Liver (tissue), 2 donors: ENCODE measurements around the gene RBM46.
"Not testable (repeated sequence)": the region's sequence is repeated elsewhere in the genome, so short reads cannot be mapped to it uniquely, and the experiment has no call there.

Source experiments
- TAF1 ChIP-seq: conservative IDR thresholded peaks from 2 replicates; pipeline ENCODE4 v1.6.1; 2016; ENCODE audit warnings: antibody characterized with exemption, mild to moderate bottlenecking
- TF ChIP-seq, protein P1 (sequence below): IDR thresholded peaks from 2 replicates; pipeline ENCODE4 v1.6.1; 2016; ENCODE audit warnings: antibody characterized with exemption, mild to moderate bottlenecking
- donor health status: healthy.

GRCh38 chr4:154874049-154874448 is 93.0 kb downstream of the RBM46 start:
- TF ChIP-seq, protein P1, sequence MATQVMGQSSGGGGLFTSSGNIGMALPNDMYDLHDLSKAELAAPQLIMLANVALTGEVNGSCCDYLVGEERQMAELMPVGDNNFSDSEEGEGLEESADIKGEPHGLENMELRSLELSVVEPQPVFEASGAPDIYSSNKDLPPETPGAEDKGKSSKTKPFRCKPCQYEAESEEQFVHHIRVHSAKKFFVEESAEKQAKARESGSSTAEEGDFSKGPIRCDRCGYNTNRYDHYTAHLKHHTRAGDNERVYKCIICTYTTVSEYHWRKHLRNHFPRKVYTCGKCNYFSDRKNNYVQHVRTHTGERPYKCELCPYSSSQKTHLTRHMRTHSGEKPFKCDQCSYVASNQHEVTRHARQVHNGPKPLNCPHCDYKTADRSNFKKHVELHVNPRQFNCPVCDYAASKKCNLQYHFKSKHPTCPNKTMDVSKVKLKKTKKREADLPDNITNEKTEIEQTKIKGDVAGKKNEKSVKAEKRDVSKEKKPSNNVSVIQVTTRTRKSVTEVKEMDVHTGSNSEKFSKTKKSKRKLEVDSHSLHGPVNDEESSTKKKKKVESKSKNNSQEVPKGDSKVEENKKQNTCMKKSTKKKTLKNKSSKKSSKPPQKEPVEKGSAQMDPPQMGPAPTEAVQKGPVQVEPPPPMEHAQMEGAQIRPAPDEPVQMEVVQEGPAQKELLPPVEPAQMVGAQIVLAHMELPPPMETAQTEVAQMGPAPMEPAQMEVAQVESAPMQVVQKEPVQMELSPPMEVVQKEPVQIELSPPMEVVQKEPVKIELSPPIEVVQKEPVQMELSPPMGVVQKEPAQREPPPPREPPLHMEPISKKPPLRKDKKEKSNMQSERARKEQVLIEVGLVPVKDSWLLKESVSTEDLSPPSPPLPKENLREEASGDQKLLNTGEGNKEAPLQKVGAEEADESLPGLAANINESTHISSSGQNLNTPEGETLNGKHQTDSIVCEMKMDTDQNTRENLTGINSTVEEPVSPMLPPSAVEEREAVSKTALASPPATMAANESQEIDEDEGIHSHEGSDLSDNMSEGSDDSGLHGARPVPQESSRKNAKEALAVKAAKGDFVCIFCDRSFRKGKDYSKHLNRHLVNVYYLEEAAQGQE = not testable (repeated sequence)
- not testable (repeated sequence) for TF ChIP-seq TAF1
